Pancreas (tissue), 10 donors: ENCODE results near the gene RMP24.

Experiments
- ATAC-seq, 4 donors: fragments of 200-7000 bp; cut with Tn5 transposase; one replicate each; pipeline versions ENCODE4 v1.8.0 to v1.9.1; 2020; ENCODE audit warnings: mild to moderate bottlenecking in 4 of 4, moderate library complexity in 4 of 4
- DNase-seq, 6 donors: peaks; one replicate each; pipeline ENCODE4 v3.0.0-alpha.2; 2020
- FAIRE-seq: peaks from 2 replicates; lab custom pipeline; 2012; peaks lifted over from hg19 to GRCh38; lab: Jason Lieb, UNC
- H3K27ac ChIP-seq, 4 donors: fragments of 200-600 bp; sonication (generic); 1 replicate in 3 of 4; 2 replicates in 1 of 4; pipeline versions ENCODE4 v1.5.0 to v1.8.0; 2020
- H3K27me3 ChIP-seq, 4 donors: fragments of 200-600 bp; one replicate each; pipeline ENCODE4 v1.8.0; 2021
- H3K36me3 ChIP-seq, 3 donors: fragments of 200-600 bp; sonication (generic) in 1 of 3; one replicate each; pipeline versions ENCODE4 v1.5.0 to v1.8.0; 2020 to 2021
- H3K4me1 ChIP-seq, 3 donors: fragments of 200-600 bp; one replicate each; pipeline ENCODE4 v1.8.0; 2021
- H3K4me3 ChIP-seq, 4 donors: fragments of 200-600 bp; sonication (generic) in 2 of 4; one replicate each; pipeline versions ENCODE4 v1.5.0 to v1.8.0; 2020 to 2021
- H3K9me3 ChIP-seq, 4 donors: fragments of 200-600 bp; one replicate each; pipeline ENCODE4 v1.8.0; 2021
- WGBS, 2 donors: extraction: QIAGEN DNeasy Blood & Tissue Kit; methylation state at CpG; one replicate each; pipeline ENCODE4 v1.1.7; 2013; 5-methylcytosine and 5-hydroxymethylcytosine counted together
- intact Hi-C, 3 donors: fragments of 100-400 bp; cut with DNase I; formaldehyde crosslinking; loops; one replicate each; pipeline versions ENCODE4 v1.11.1 to v1.14.2; 2022
- TF ChIP-seq, protein P1 (sequence below), 4 donors: fragments of 200-600 bp; sonication (generic) in 3 of 4; IDR thresholded peaks; one replicate each; pipeline versions ENCODE4 v1.5.0 to v1.8.0; 2021; ENCODE audit warnings: antibody characterized with exemption in 4 of 4
- donor health status: healthy with polysubstance abuse.
- donor health status: DM: no; HTN: no; CAD: no; lungs with moderate emphysema.
- donor health status: DM: no; HTN: no; CAD: no.
- donor health status: control.
- donor health status: control.
- donor health status: Bipolar disorder and iron deficiency.
- donor health status: DM: yes; HTN: yes; CAD: no.
- donor health status: DM: no; HTN: no; CAD: no.
- donor health status: DM: no; HTN: no; CAD: no.
- donor health status: DM: yes; HTN: yes; CAD: no.

RMP24 gene

GRCh38 chr18:35938562-35938961 is 33.9 kb upstream of the RMP24 start:
- Histone ChIP-seq H3K27ac (no peak overlapping the region), H3K4me3 (no peak overlapping the region), H3K4me1 (no peaks in the 10 kb centered on the region), H3K27me3 (no peaks in the 10 kb centered on the region), H3K36me3 (no peaks in the 10 kb centered on the region), H3K9me3 (no peaks in the 10 kb centered on the region)
- TF ChIP-seq, protein P1, sequence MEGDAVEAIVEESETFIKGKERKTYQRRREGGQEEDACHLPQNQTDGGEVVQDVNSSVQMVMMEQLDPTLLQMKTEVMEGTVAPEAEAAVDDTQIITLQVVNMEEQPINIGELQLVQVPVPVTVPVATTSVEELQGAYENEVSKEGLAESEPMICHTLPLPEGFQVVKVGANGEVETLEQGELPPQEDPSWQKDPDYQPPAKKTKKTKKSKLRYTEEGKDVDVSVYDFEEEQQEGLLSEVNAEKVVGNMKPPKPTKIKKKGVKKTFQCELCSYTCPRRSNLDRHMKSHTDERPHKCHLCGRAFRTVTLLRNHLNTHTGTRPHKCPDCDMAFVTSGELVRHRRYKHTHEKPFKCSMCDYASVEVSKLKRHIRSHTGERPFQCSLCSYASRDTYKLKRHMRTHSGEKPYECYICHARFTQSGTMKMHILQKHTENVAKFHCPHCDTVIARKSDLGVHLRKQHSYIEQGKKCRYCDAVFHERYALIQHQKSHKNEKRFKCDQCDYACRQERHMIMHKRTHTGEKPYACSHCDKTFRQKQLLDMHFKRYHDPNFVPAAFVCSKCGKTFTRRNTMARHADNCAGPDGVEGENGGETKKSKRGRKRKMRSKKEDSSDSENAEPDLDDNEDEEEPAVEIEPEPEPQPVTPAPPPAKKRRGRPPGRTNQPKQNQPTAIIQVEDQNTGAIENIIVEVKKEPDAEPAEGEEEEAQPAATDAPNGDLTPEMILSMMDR (IDR thresholded peaks at IDR 0.05) = no peak
- 56 to 73% methylated on average over 1 of the region's 1 CpG for whole genome bisulfite sequencing, 2 donors
- intact Hi-C loops = no loop called here
- ATAC-seq (no peak), FAIRE-seq (no peak), DNase-seq (no peak)

- Histone ChIP-seq H3K36me3 (no peaks in the 10 kb centered on the region), H3K27ac (no peak overlapping the region), H3K27me3 (no peaks in the 10 kb centered on the region), H3K9me3 (no peaks in the 10 kb centered on the region), H3K4me1 (no peaks in the 10 kb centered on the region), H3K4me3 (no peak overlapping the region)
- 50% methylated on average over 5 of the region's 5 CpGs for WGBS, 2 donors
- no peak for DNase-seq
- intact Hi-C loops = no loop called here
- ATAC-seq = no peak
- TF ChIP-seq, protein P1 (IDR thresholded peaks at IDR 0.05) = no peak
- no peak for FAIRE-seq
Observed at GRCh38 chr18:35939138-35939537, 33.3 kb upstream of the RMP24 start.

- no peak for DNase-seq
- TF ChIP-seq, protein P1 (IDR thresholded peaks at IDR 0.05) = no peak
- no peak overlapping the region for H3K27ac ChIP-seq
- whole genome bisulfite sequencing, 2 donors = 47 to 58% methylated on average over 6 of the region's 6 CpGs
- no peaks in the 10 kb centered on the region for H3K4me1 ChIP-seq
- intact Hi-C loops = loop anchor here in 2 of 3 donors (10.0 kb wide), 1 partner anchor 186 kb away; no protein-coding TSS in a partner anchor
- no peak for FAIRE-seq
- H3K36me3 ChIP-seq = no peaks in the 10 kb centered on the region
- H3K4me3 ChIP-seq = no peak overlapping the region
- no peaks in the 10 kb centered on the region for H3K9me3 ChIP-seq
- ATAC-seq = no peak
- no peaks in the 10 kb centered on the region for H3K27me3 ChIP-seq
Observed at GRCh38 chr18:35941299-35941698, 31.2 kb upstream of the RMP24 start.

GRCh38 chr18:35942133-35942532 is 30.3 kb upstream of the RMP24 start:
- FAIRE-seq (no peak), DNase-seq (no peak), ATAC-seq (no peak)
- intact Hi-C loops = loop anchor here in 2 of 3 donors (10.0 kb wide), 1 partner anchor 187 kb away; no protein-coding TSS in a partner anchor
- H3K27me3 ChIP-seq = no peaks in the 10 kb centered on the region
- H3K4me1 ChIP-seq = no peaks in the 10 kb centered on the region
- TF ChIP-seq, protein P1 (IDR thresholded peaks at IDR 0.05) = no peak
- H3K9me3 ChIP-seq = no peaks in the 10 kb centered on the region
- no peak overlapping the region for H3K4me3 ChIP-seq
- no peaks in the 10 kb centered on the region for H3K36me3 ChIP-seq
- H3K27ac ChIP-seq = no peak overlapping the region

- FAIRE-seq = no peak
- H3K4me3 ChIP-seq = no peak overlapping the region
- TF ChIP-seq, protein P1 (IDR thresholded peaks at IDR 0.05) = no peak
- DNase-seq = no peak
- no peak for ATAC-seq
- 69 to 79% methylated on average over 6 of the region's 6 CpGs for WGBS, 2 donors
- no peaks in the 10 kb centered on the region for H3K27me3 ChIP-seq
- intact Hi-C loops = loop anchor here in 2 of 3 donors (10.0 kb wide), 1 partner anchor 188 kb away; no protein-coding TSS in a partner anchor
- no peak overlapping the region for H3K27ac ChIP-seq
- no peaks in the 10 kb centered on the region for H3K9me3 ChIP-seq
- no peaks in the 10 kb centered on the region for H3K4me1 ChIP-seq
- H3K36me3 ChIP-seq = no peaks in the 10 kb centered on the region
Observed at GRCh38 chr18:35942661-35943060, 29.8 kb upstream of the RMP24 start.
